Panc1 (cell line): ENCODE data around the gene LZTS3. TPM values are rescaled to one million over a fixed set of nuclear protein-coding genes. Genes with fewer than 3 reads are reported as not detected.

Source experiments
- ATAC-seq: fragments of 200-7000 bp; cut with Tn5 transposase; 2 replicates; pipeline ENCODE4 v1.9.1; 2020; ENCODE audit warnings: mild to moderate bottlenecking, moderate library complexity
- BruUV-seq: library from RNA; stranded (reverse); fragments of 400-500 nt; replicated peaks from 2 replicates; lab custom pipeline; 2021; lab: Mats Ljungman, UMichigan
- CTCF ChIA-PET: fragments of 300-600 bp; sonication (Branson Sonifier 250); formaldehyde crosslinking; loops from one replicate; lab custom pipeline; 2022; ENCODE audit warnings: antibody characterized with exemption; lab: Charles Lee
- POLR2A ChIA-PET: fragments of 300-600 bp; sonication (Branson Sonifier 250); formaldehyde crosslinking; loops from one replicate; lab custom pipeline; 2022; ENCODE audit warnings: antibody characterized with exemption; lab: Charles Lee
- DNase-seq: peaks from one replicate; pipeline ENCODE4 v3.0.0-alpha.2; 2010; ENCODE audit warnings: low read depth, low spot score
- H3K27ac ChIP-seq: 2 replicates; pipeline ENCODE4 v1.5.1; 2011; ENCODE audit warnings: mild to moderate bottlenecking, low read length, inconsistent platforms
- H3K27me3 ChIP-seq: fragments of 200-500 bp; sonication (Bioruptor generic); 2 replicates; pipeline ENCODE4 v1.6.0; 2014; ENCODE audit warnings: low read length, inconsistent platforms; ENCODE audit not compliant: control insufficient read depth, insufficient read depth
- H3K36me3 ChIP-seq: fragments of 200-500 bp; sonication (Bioruptor generic); 2 replicates; pipeline ENCODE4 v1.5.1; 2014; ENCODE audit warnings: inconsistent platforms, mild to moderate bottlenecking, low read length, moderate library complexity; ENCODE audit not compliant: control insufficient read depth, insufficient read depth
- H3K4me1 ChIP-seq: 2 replicates; pipeline ENCODE4 v1.5.1; 2011; ENCODE audit warnings: inconsistent platforms, mild to moderate bottlenecking, low read length, moderate library complexity; ENCODE audit not compliant: control insufficient read depth, insufficient read depth
- H3K4me3 ChIP-seq, 2 experiments: 2 replicates each; pipeline ENCODE4 v1.5.1; 2011 to 2012; ENCODE audit warnings: low read depth in 2 of 2, low read length in 2 of 2, mild to moderate bottlenecking in 2 of 2, inconsistent platforms in 1 of 2, moderate library complexity in 1 of 2
- H3K9me3 ChIP-seq: fragments of 200-500 bp; sonication (Bioruptor generic); 2 replicates; pipeline ENCODE4 v1.5.1; 2014; ENCODE audit warnings: low read depth, mild to moderate bottlenecking, inconsistent platforms, low read length, moderate library complexity; ENCODE audit not compliant: control insufficient read depth, insufficient read depth
- POLR2AphosphoS5 ChIP-seq: IDR thresholded peaks from 2 replicates; pipeline ENCODE4 v1.6.1; 2012; ENCODE audit warnings: mild to moderate bottlenecking, low read depth, low read length, moderate library complexity
- REST ChIP-seq, 2 experiments: IDR thresholded peaks; 2 replicates each; pipeline ENCODE4 v1.6.1; 2011 to 2012; ENCODE audit warnings: low read depth in 2 of 2, control low read depth in 1 of 2, low read length in 1 of 2, mild to moderate bottlenecking in 1 of 2, moderate library complexity in 1 of 2; ENCODE audit not compliant: insufficient read depth in 1 of 2
- SIN3A ChIP-seq: IDR thresholded peaks from 2 replicates; pipeline ENCODE4 v1.6.1; 2012; ENCODE audit warnings: low read depth, mild to moderate bottlenecking, low read length, moderate library complexity, borderline replicate concordance; ENCODE audit not compliant: insufficient read depth
- TCF7L2 ChIP-seq: IDR thresholded peaks from 2 replicates; pipeline ENCODE4 v1.6.1; 2011; ENCODE audit warnings: mild to moderate bottlenecking, low read depth, low read length, inconsistent platforms
- in situ Hi-C: cut with HindIII; loops from 2 replicates; pipeline ENCODE4 v1.10.0; 2016; ENCODE audit warnings: low sequenced_read_pairs, low pct_unique_long_range_greater_than_20kb
- intact Hi-C: fragments of 100-400 bp; cut with micrococcal nuclease; formaldehyde crosslinking; loops from one replicate; pipeline ENCODE4 v1.10.0; 2022; ENCODE audit not compliant: unreplicated experiment
- total RNA-seq: library from RNA; stranded (reverse); gene quantifications from one replicate; pipeline ENCODE4 v1.2.1, GENCODE V29; 2021; ENCODE audit not compliant: unreplicated experiment
- TF ChIP-seq, protein P1 (sequence below): fragments of 450-650 bp; IDR thresholded peaks from 2 replicates; pipeline ENCODE4 v1.5.1; 2017; ENCODE audit warnings: mild to moderate bottlenecking

LZTS3 gene
- total RNA-seq, 1 experiment from 2014 or later: 5.2 TPM

DNA sequence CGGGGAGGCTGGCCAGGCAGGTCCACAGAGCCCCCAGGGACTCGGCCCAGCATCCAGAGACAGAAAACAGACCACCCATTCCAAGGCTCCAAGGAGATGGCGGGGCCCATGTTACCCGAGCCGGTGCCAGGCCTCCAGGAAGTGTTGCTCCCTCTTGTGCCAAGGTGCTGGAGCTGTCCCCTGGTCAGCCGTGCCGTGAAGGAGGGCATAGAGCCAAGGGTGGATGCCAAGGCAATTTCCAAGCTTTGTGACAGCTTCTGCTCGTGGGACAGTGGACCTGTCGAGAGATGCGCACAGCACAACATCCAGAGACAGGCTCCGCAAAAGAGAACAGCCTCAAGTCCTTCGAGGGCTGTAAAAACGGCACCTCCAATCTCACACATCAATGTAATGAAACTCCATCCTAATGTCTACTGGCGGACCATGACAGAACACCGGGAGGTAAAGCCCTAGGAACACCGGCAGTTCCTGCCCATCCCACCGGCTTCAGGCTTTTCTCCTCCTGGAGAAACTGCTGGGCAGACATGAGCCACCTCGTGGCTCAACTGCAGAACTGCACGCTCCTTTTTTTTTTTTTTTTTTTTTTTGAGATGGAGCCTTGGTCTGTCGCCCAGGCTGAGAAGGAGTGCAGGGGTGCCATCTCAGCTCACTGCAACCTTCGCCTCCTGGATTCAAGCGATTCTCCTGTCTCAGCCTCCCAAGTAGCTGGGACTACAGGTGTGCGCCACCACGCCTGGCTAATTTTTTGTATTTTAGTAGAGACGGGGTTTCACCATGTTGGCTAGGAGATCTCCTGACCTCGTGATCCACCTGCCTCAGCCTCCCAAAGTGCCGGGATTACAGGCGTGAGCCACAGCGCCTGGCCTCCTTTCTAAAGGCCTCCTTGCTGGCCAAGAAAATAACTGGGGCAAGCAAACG, 57.9 kb downstream of the LZTS3 start:
- CTCF ChIA-PET: interaction anchor here (0.5 to 0.6 kb wide), 3 partner anchors 62 to 76 kb away, joined by 3 to 6 read pairs (median 4); no protein-coding TSS in a partner anchor
- H3K36me3 ChIP-seq: no peaks in the 10 kb centered on the region
- DNase-seq (no peak), ATAC-seq (peak; percentile 70)
- H3K4me1 ChIP-seq: no peaks in the 10 kb centered on the region; the same call in 1 of the 2 replicates
- no peak overlapping the region for H3K27ac ChIP-seq
- no peak for TF ChIP-seq SIN3A
- TF ChIP-seq TCF7L2: no peak
- no peak for TF ChIP-seq POLR2AphosphoS5
- no peak for TF ChIP-seq REST (IDR thresholded peaks at IDR 0.05; ENCODE audit: insufficient read depth in 1 of 2, low read depth in 2 of 2, low read length in 1 of 2)
- TF ChIP-seq, protein P1, sequence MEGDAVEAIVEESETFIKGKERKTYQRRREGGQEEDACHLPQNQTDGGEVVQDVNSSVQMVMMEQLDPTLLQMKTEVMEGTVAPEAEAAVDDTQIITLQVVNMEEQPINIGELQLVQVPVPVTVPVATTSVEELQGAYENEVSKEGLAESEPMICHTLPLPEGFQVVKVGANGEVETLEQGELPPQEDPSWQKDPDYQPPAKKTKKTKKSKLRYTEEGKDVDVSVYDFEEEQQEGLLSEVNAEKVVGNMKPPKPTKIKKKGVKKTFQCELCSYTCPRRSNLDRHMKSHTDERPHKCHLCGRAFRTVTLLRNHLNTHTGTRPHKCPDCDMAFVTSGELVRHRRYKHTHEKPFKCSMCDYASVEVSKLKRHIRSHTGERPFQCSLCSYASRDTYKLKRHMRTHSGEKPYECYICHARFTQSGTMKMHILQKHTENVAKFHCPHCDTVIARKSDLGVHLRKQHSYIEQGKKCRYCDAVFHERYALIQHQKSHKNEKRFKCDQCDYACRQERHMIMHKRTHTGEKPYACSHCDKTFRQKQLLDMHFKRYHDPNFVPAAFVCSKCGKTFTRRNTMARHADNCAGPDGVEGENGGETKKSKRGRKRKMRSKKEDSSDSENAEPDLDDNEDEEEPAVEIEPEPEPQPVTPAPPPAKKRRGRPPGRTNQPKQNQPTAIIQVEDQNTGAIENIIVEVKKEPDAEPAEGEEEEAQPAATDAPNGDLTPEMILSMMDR: peak; percentile 91
- POLR2A ChIA-PET: no interaction called here
- no TSS peak for BruUV-seq
- in situ Hi-C loops (no loop called here), intact Hi-C loops (loop anchor here (1.0 to 5.0 kb wide), 2 partner anchors 19 to 53 kb away; no protein-coding TSS in a partner anchor)
- no peaks in the 10 kb centered on the region for H3K9me3 ChIP-seq
- no peak overlapping the region for H3K4me3 ChIP-seq
- H3K27me3 ChIP-seq: no peaks in the 10 kb centered on the region

Other genes with a start within 250 kb of the LZTS3 start
- gene GNRH2, start 129.9 kb downstream of the LZTS3 start, total RNA-seq: 0.49 TPM
- gene MRPS26, start 127.5 kb downstream of the LZTS3 start, total RNA-seq: 52.7 TPM
- gene OXT, start 101.9 kb downstream of the LZTS3 start, total RNA-seq: not detected
- not detected for gene AVP, start 88.8 kb downstream of the LZTS3 start, total RNA-seq
- gene FASTKD5, start 13.7 kb downstream of the LZTS3 start, total RNA-seq: 16.3 TPM
- 6.6 TPM for gene UBOX5, start 13.7 kb downstream of the LZTS3 start, total RNA-seq
- 65.5 TPM for gene DDRGK1, start 31.1 kb upstream of the LZTS3 start, total RNA-seq
- 107 TPM for gene ITPA, start 35.9 kb upstream of the LZTS3 start, total RNA-seq
- gene SLC4A11, start 65.6 kb upstream of the LZTS3 start, total RNA-seq: 144 TPM
- gene DNAAF9, start 234.1 kb upstream of the LZTS3 start, total RNA-seq: 7.4 TPM